ENCODE measurements around the gene CCDC177.

DNA sequence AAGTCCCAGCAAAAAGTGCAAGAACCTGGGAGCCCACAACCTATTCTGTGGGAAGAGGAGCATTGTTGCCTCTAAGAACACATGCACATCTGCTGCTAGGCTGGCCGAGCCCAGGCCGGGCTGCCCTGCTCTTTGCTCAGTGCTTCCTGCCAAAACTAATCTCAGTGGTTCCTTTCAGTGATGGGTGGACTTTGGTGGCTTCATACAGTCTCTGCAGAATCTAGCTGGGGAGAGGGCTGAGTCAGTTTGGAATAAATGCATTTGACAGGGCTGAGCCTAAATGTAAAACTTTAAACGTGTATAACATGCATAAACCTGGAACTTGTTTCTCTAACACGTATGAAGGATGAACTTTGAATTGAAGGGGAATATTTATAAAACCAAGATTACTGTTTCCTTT is 44.6 kb downstream of the CCDC177 start:
- TF ChIP-seq, protein P1, sequence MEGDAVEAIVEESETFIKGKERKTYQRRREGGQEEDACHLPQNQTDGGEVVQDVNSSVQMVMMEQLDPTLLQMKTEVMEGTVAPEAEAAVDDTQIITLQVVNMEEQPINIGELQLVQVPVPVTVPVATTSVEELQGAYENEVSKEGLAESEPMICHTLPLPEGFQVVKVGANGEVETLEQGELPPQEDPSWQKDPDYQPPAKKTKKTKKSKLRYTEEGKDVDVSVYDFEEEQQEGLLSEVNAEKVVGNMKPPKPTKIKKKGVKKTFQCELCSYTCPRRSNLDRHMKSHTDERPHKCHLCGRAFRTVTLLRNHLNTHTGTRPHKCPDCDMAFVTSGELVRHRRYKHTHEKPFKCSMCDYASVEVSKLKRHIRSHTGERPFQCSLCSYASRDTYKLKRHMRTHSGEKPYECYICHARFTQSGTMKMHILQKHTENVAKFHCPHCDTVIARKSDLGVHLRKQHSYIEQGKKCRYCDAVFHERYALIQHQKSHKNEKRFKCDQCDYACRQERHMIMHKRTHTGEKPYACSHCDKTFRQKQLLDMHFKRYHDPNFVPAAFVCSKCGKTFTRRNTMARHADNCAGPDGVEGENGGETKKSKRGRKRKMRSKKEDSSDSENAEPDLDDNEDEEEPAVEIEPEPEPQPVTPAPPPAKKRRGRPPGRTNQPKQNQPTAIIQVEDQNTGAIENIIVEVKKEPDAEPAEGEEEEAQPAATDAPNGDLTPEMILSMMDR (IDR thresholded peaks at IDR 0.05) = no peak
- TF ChIP-seq POLR2A (IDR thresholded peaks at IDR 0.05) = no peak
